HG03439 (cell line): ENCODE data around the gene FAT1.
"Not testable (repeated sequence)": the region's sequence is repeated elsewhere in the genome, so short reads cannot be mapped to it uniquely, and the experiment has no call there.

Experiments
- ATAC-seq: cut with Tn5 transposase; IDR thresholded peaks from one replicate; pipeline ENCODE4 v1.9.1; 2021; ENCODE audit warnings: mild to moderate bottlenecking, moderate library complexity; ENCODE audit not compliant: unreplicated experiment

The FAT1 gene

GRCh38 chr4:186723292-186724057 is at the start of gene FAT1:
Gene FAT1 (minus strand): TSS chr4:186723856. CDS start chr4:186709827, 14,029 bp downstream.
- no peak for ATAC-seq

- ATAC-seq = no peak
These were observed 49.4 kb upstream of the FAT1 start for GRCh38 chr4:186772936-186773487.

- ATAC-seq = no peak
These were observed 48.0 kb upstream of the FAT1 start for GRCh38 chr4:186771624-186772023.

GRCh38 chr4:186770481-186771175 is 47.0 kb upstream of the FAT1 start:
- no peak for ATAC-seq

- ATAC-seq = no peak
These were observed 44.1 kb upstream of the FAT1 start for GRCh38 chr4:186767794-186768193.

GRCh38 chr4:186765673-186766546 is 42.3 kb upstream of the FAT1 start:
- no peak for ATAC-seq

- no peak for ATAC-seq
These were observed 41.5 kb upstream of the FAT1 start for GRCh38 chr4:186765138-186765537.

- ATAC-seq = no peak
These were observed 40.8 kb upstream of the FAT1 start for GRCh38 chr4:186764457-186764856.

GRCh38 chr4:186762865-186763264 is 39.2 kb upstream of the FAT1 start:
- no peak for ATAC-seq

- no peak for ATAC-seq
These were observed 38.7 kb upstream of the FAT1 start for GRCh38 chr4:186762361-186762760.

- not testable (repeated sequence) for ATAC-seq
These were observed 38.3 kb upstream of the FAT1 start for GRCh38 chr4:186761956-186762355.

GRCh38 chr4:186761393-186761792 is 37.7 kb upstream of the FAT1 start:
- ATAC-seq = no peak

GRCh38 chr4:186760576-186760975 is 36.9 kb upstream of the FAT1 start:
- no peak for ATAC-seq

GRCh38 chr4:186759990-186760389 is 36.3 kb upstream of the FAT1 start:
- ATAC-seq = no peak

- no peak for ATAC-seq
These were observed 35.5 kb upstream of the FAT1 start for GRCh38 chr4:186758929-186759682.

GRCh38 chr4:186757696-186758355 is 34.2 kb upstream of the FAT1 start:
- ATAC-seq = no peak

- not testable (repeated sequence) for ATAC-seq
These were observed 32.9 kb upstream of the FAT1 start for GRCh38 chr4:186756550-186756949.

GRCh38 chr4:186755550-186756519 is 32.2 kb upstream of the FAT1 start:
- no peak for ATAC-seq

GRCh38 chr4:186754976-186755375 is 31.3 kb upstream of the FAT1 start:
- no peak for ATAC-seq
